H1 (cell line): ENCODE data around the gene STARD6. TPM values are rescaled to one million over a fixed set of nuclear protein-coding genes. Genes with fewer than 3 reads are reported as not detected.

Experiments
- CTCF ChIA-PET: fragments of 300-600 bp; sonication (Branson Sonifier 250); formaldehyde crosslinking; loops from one replicate; lab custom pipeline; 2021; ENCODE audit not compliant: partially characterized antibody; lab: Charles Lee
- POLR2A ChIA-PET: fragments of 300-600 bp; sonication (Branson Sonifier 250); formaldehyde crosslinking; loops from one replicate; lab custom pipeline; 2021; ENCODE audit warnings: inconsistent platforms; ENCODE audit not compliant: partially characterized antibody; lab: Charles Lee
- DNase-seq, 2 experiments: peaks; one replicate each; pipeline versions ENCODE4 v3.0.0 to v3.0.0-alpha.2; 2010 to 2022; ENCODE audit warnings: low spot score in 2 of 2, low read depth in 1 of 2, mixed read lengths in 1 of 2
- FAIRE-seq: peaks from 2 replicates; lab custom pipeline; 2011; peaks lifted over from hg19 to GRCh38; lab: Jason Lieb, UNC
- H2AFZ ChIP-seq: 2 replicates; pipeline ENCODE4 v1.8.1; 2012; ENCODE audit warnings: low read length, inconsistent platforms
- H2AK5ac ChIP-seq: 2 replicates; pipeline ENCODE4 v1.6.1; 2013; ENCODE audit warnings: low read depth, low read length
- H2BK120ac ChIP-seq: replicated peaks from 2 replicates; pipeline ENCODE3; 2013; ENCODE audit warnings: low read depth, low read length, inconsistent platforms
- H2BK12ac ChIP-seq: 2 replicates; pipeline ENCODE4 v1.6.1; 2013; ENCODE audit warnings: low read depth, low read length
- H2BK15ac ChIP-seq: 2 replicates; pipeline ENCODE4 v1.6.1; 2013; ENCODE audit warnings: low read length
- H2BK20ac ChIP-seq: 2 replicates; pipeline ENCODE4 v1.6.1; 2013; ENCODE audit warnings: low read length
- H2BK5ac ChIP-seq: 2 replicates; pipeline ENCODE4 v1.6.1; 2013; ENCODE audit warnings: low read depth, low read length
- H3K14ac ChIP-seq: 2 replicates; pipeline ENCODE4 v1.6.1; 2013; ENCODE audit warnings: inconsistent platforms; ENCODE audit not compliant: insufficient read length
- H3K18ac ChIP-seq: 2 replicates; pipeline ENCODE4 v1.6.1; 2013; ENCODE audit warnings: low read length; ENCODE audit errors: extremely low read depth
- H3K23ac ChIP-seq: 2 replicates; pipeline ENCODE4 v1.6.1; 2013; ENCODE audit warnings: inconsistent platforms; ENCODE audit not compliant: insufficient read length
- H3K23me2 ChIP-seq: 2 replicates; pipeline ENCODE4 v1.6.1; 2013; ENCODE audit warnings: low read depth, low read length
- H3K27ac ChIP-seq: 2 replicates; pipeline ENCODE4 v1.6.1; 2011; ENCODE audit warnings: low read depth, low read length, inconsistent platforms
- H3K27me3 ChIP-seq, 4 experiments: replicated peaks in 1 of 4; 1 replicate in 1 of 4; 2 replicates in 3 of 4; pipeline versions ENCODE4 v1.6.1 to v1.8.1; 2011 to 2013; ENCODE audit warnings: low read length in 3 of 4, mild to moderate bottlenecking in 3 of 4, inconsistent platforms in 2 of 4, mixed read lengths in 2 of 4, moderate library complexity in 1 of 4; ENCODE audit not compliant: control insufficient read depth in 3 of 4, insufficient read depth in 3 of 4; ENCODE audit errors: extremely low read depth in 1 of 4
- H3K36me3 ChIP-seq, 4 experiments: 2 replicates each; pipeline versions ENCODE4 v1.6.1 to v1.8.1; 2011 to 2013; ENCODE audit warnings: mild to moderate bottlenecking in 4 of 4, low read length in 3 of 4, moderate library complexity in 2 of 4, control low read depth in 1 of 4, inconsistent platforms in 1 of 4; ENCODE audit not compliant: insufficient read depth in 4 of 4, control insufficient read depth in 2 of 4
- H3K4ac ChIP-seq: replicated peaks from 2 replicates; pipeline ENCODE3; 2013; ENCODE audit warnings: low read length, low read depth, mixed read lengths, inconsistent platforms; ENCODE audit not compliant: insufficient read length
- H3K4me1 ChIP-seq, 4 experiments: replicated peaks in 1 of 4; 1 replicate in 1 of 4; 2 replicates in 3 of 4; pipeline versions ENCODE4 v1.6.1 to v1.8.1; 2011 to 2013; ENCODE audit warnings: low read length in 3 of 4, inconsistent platforms in 2 of 4, mixed read lengths in 1 of 4; ENCODE audit not compliant: insufficient read depth in 4 of 4, control insufficient read depth in 3 of 4
- H3K4me2 ChIP-seq, 2 experiments: 2 replicates each; pipeline versions ENCODE4 v1.6.1 to v1.8.1; 2011 to 2013; ENCODE audit warnings: low read depth in 2 of 2, low read length in 2 of 2, control low read depth in 1 of 2, inconsistent platforms in 1 of 2, mild to moderate bottlenecking in 1 of 2; ENCODE audit not compliant: insufficient read depth in 1 of 2
- H3K4me3 ChIP-seq, 4 experiments: fragments of 200-600, 300-600 bp in 1 of 4; sonication (generic), shearing (Covaris generic), sonication (Bioruptor Twin) in 1 of 4; 2 replicates each; pipeline versions ENCODE4 v1.5.1 to v1.8.1; 2011 to 2016; ENCODE audit warnings: low read length in 4 of 4, low read depth in 3 of 4, control low read depth in 2 of 4, inconsistent platforms in 2 of 4, mild to moderate bottlenecking in 2 of 4, mixed read lengths in 1 of 4, moderate library complexity in 1 of 4; ENCODE audit not compliant: insufficient read depth in 2 of 4; ENCODE audit errors: extremely low read depth in 1 of 4
- H3K56ac ChIP-seq: replicated peaks from 2 replicates; pipeline ENCODE3; 2013; ENCODE audit warnings: low read depth, mild to moderate bottlenecking, mixed read lengths, low read length, inconsistent platforms; ENCODE audit not compliant: insufficient read length
- H3K79me1 ChIP-seq: 2 replicates; pipeline ENCODE4 v1.6.1; 2013; ENCODE audit warnings: low read depth, low read length, control low read depth
- H3K79me2 ChIP-seq, 2 experiments: 2 replicates each; pipeline versions ENCODE4 v1.6.1 to v1.8.1; 2012 to 2013; ENCODE audit warnings: low read length in 2 of 2, mild to moderate bottlenecking in 2 of 2, inconsistent platforms in 1 of 2; ENCODE audit not compliant: insufficient read depth in 2 of 2, control insufficient read depth in 1 of 2
- H3K9ac ChIP-seq, 4 experiments: replicated peaks in 1 of 4; 1 replicate in 1 of 4; 2 replicates in 3 of 4; pipeline versions ENCODE4 v1.6.1 to v1.8.1; 2011 to 2013; ENCODE audit warnings: low read depth in 3 of 4, low read length in 3 of 4, control low read depth in 2 of 4, mild to moderate bottlenecking in 2 of 4, moderate library complexity in 2 of 4, inconsistent platforms in 1 of 4; ENCODE audit errors: extremely low read depth in 1 of 4
- H3K9me3 ChIP-seq, 2 experiments: 2 replicates each; pipeline versions ENCODE4 v1.6.1 to v1.8.1; 2012 to 2013; ENCODE audit warnings: mild to moderate bottlenecking in 2 of 2, moderate library complexity in 2 of 2, control low read depth in 1 of 2, inconsistent platforms in 1 of 2, low read depth in 1 of 2, low read length in 1 of 2, mixed read lengths in 1 of 2; ENCODE audit not compliant: insufficient read depth in 2 of 2
- H4K20me1 ChIP-seq, 2 experiments: replicated peaks in 1 of 2; 2 replicates each; pipeline versions ENCODE3 to v1.8.1; 2011 to 2013; ENCODE audit warnings: inconsistent platforms in 2 of 2, low read length in 2 of 2, mild to moderate bottlenecking in 1 of 2; ENCODE audit not compliant: insufficient read depth in 2 of 2, control insufficient read depth in 1 of 2
- H4K5ac ChIP-seq: 2 replicates; pipeline ENCODE4 v1.6.1; 2013; ENCODE audit warnings: low read length, low read depth, mixed read lengths, inconsistent platforms; ENCODE audit not compliant: insufficient read length
- H4K8ac ChIP-seq: 2 replicates; pipeline ENCODE4 v1.8.0; 2013; ENCODE audit warnings: mild to moderate bottlenecking, moderate library complexity, low read length, inconsistent platforms; ENCODE audit not compliant: insufficient read depth; ENCODE audit errors: extremely low read depth
- H4K91ac ChIP-seq: replicated peaks from 2 replicates; pipeline ENCODE3; 2013; ENCODE audit warnings: low read length, mixed read lengths, inconsistent platforms; ENCODE audit not compliant: insufficient read length
- BRCA1 ChIP-seq: IDR thresholded peaks from 2 replicates; pipeline ENCODE4 v1.6.1; 2012; ENCODE audit warnings: low read depth, low read length, improper control_type of control experiment
- CEBPB ChIP-seq: IDR thresholded peaks from 2 replicates; pipeline ENCODE4 v1.6.1; 2012; ENCODE audit warnings: low read depth, low read length
- E2F6 ChIP-seq: IDR thresholded peaks from 2 replicates; pipeline ENCODE4 v1.6.1; 2012; ENCODE audit warnings: inconsistent platforms
- EP300 ChIP-seq, 2 experiments: IDR thresholded peaks; 1 replicate in 1 of 2; 2 replicates in 1 of 2; pipeline ENCODE4 v1.6.1; 2011 to 2012; ENCODE audit warnings: low read depth in 2 of 2, low read length in 2 of 2, mild to moderate bottlenecking in 2 of 2, borderline replicate concordance in 1 of 2, inconsistent platforms in 1 of 2, moderate library complexity in 1 of 2
- HDAC2 ChIP-seq, 2 experiments: fragments of 300-600 bp in 1 of 2; sonication (generic) in 1 of 2; IDR thresholded peaks; 2 replicates each; pipeline ENCODE4 v1.6.1; 2011 to 2012; ENCODE audit warnings: low read depth in 2 of 2, low read length in 2 of 2, mild to moderate bottlenecking in 2 of 2, moderate library complexity in 2 of 2, borderline replicate concordance in 1 of 2, inconsistent platforms in 1 of 2
- HDAC6 ChIP-seq: IDR thresholded peaks from one replicate; pipeline ENCODE4 v1.7.1; 2012; ENCODE audit warnings: low read depth, mild to moderate bottlenecking, inconsistent platforms, low read length, moderate library complexity
- MAX ChIP-seq: IDR thresholded peaks from 2 replicates; pipeline ENCODE4 v1.6.1; 2012; ENCODE audit warnings: inconsistent platforms
- NRF1 ChIP-seq: IDR thresholded peaks from 2 replicates; pipeline ENCODE4 v1.6.1; 2011; ENCODE audit warnings: mild to moderate bottlenecking, low read depth, low read length, improper control_type of control experiment
- PHF8 ChIP-seq: fragments of 200-600 bp; sonication (generic); conservative IDR thresholded peaks from 2 replicates; pipeline ENCODE4 v1.7.1; 2012; ENCODE audit warnings: low read depth, mild to moderate bottlenecking, inconsistent platforms, low read length, moderate library complexity
- SP4 ChIP-seq: IDR thresholded peaks from 2 replicates; pipeline ENCODE4 v1.6.1; 2012; ENCODE audit warnings: low read length, inconsistent platforms
- USF2 ChIP-seq: IDR thresholded peaks from 2 replicates; pipeline ENCODE4 v1.6.1; 2011; ENCODE audit warnings: low read length, improper control_type of control experiment
- WGBS, 2 experiments: shearing (Covaris generic) in 1 of 2; methylation state at CpG; one replicate each; pipeline versions ENCODE4 v1.1.6 to v1.1.7; 2013 to 2015; ENCODE audit warnings: low lambda C conversion rate in 2 of 2, mixed read lengths in 2 of 2, inconsistent platforms in 1 of 2, low coverage in 1 of 2, missing lambda C conversion rate in 1 of 2; ENCODE audit not compliant: insufficient replicate concordance in 2 of 2, insufficient coverage in 1 of 2, insufficient read length in 1 of 2; ENCODE audit errors: extremely low coverage in 1 of 2, missing lambda C conversion rate in 1 of 2; 5-methylcytosine and 5-hydroxymethylcytosine counted together
- polyA plus RNA-seq, 7 experiments: library from polyadenylated mRNA; depleted of rRNA in 3 of 7; stranded (reverse) in 5 of 7; unstranded in 2 of 7; fragments of >200 nt in 5 of 7; fragments of 200-250 nt in 2 of 7; gene quantifications; 1 replicate in 5 of 7; 2 replicates in 1 of 7; 4 replicates in 1 of 7; pipeline versions ENCODE4 v1.2.1 to v1.2.3, GENCODE V29; 2011 to 2013; ENCODE audit warnings: missing spikeins in 2 of 7, mixed read lengths in 2 of 7
- total RNA-seq: library from RNA; stranded (reverse); fragmentation: NEBNext Ultra II Directional; extraction: Animal tissue kit (Norgen Biotek cat#: 25700); gene quantifications from 2 replicates; pipeline ENCODE4 v1.2.1, GENCODE V29; 2021

STARD6 gene
- total and polyA plus RNA-seq, 2 of the 8 experiments (the other 6 are each of a cell fraction or from before 2014, with no cell fraction given), result not detected

- Histone ChIP-seq H3K79me1 (no peaks in the 10 kb centered on the region), H3K18ac (no peak overlapping the region), H2BK5ac (no peak overlapping the region), H3K14ac (no peak overlapping the region), H3K9ac (no peak overlapping the region), H3K27me3 (no peaks in the 10 kb centered on the region), H3K4me2 (no peak overlapping the region; a peak in 1 of 4 replicates), H3K23me2 (no peaks in the 10 kb centered on the region), H2BK20ac (no peak overlapping the region), H3K79me2 (no peaks in the 10 kb centered on the region), H3K9me3 (no peaks in the 10 kb centered on the region), H3K4me3 (no peak overlapping the region), H3K56ac (no peak overlapping the region), H3K23ac (no peak overlapping the region), H2AK5ac (no peak overlapping the region), H4K20me1 (no peaks in the 10 kb centered on the region), H4K5ac (no peak overlapping the region), H2BK120ac (no peak overlapping the region), H2BK15ac (no peak overlapping the region), H3K4ac (no peak overlapping the region), H2AFZ (no peak overlapping the region), H2BK12ac (no peak overlapping the region), H4K8ac (no peak overlapping the region), H3K36me3 (peaks cover 0 to 21% (median 2%) of the 10 kb centered on the region in 4 experiments; a peak in 3 of 8 replicates), H3K27ac (no peak overlapping the region), H4K91ac (no peak overlapping the region), H3K4me1 (peaks cover 2 to 20% (median 7%) of the 10 kb centered on the region in 4 experiments; a peak in 4 of 7 replicates)
- DNase-seq, result no peak
- CTCF ChIA-PET, result interaction anchor here (1.0 kb wide), 2 partner anchors 22 to 288 kb away, joined by 3 to 4 read pairs; no protein-coding TSS in a partner anchor
- FAIRE-seq, result no peak
- WGBS, 2 experiments, result 88 to 100% methylated on average over 2 of the region's 2 CpGs
- POLR2A ChIA-PET, result interaction anchor here (1.3 kb wide), 1 partner anchor 23 kb away, joined by 3 read pairs; no protein-coding TSS in a partner anchor
- TF ChIP-seq HDAC6, result no peak
- TF ChIP-seq E2F6, result no peak
- no peak for TF ChIP-seq BRCA1
- no peak for TF ChIP-seq SP4
- no peak for TF ChIP-seq NRF1
- TF ChIP-seq CEBPB, result no peak
- TF ChIP-seq EP300 (IDR thresholded peaks at IDR 0.05; ENCODE audit: borderline replicate concordance in 1 of 2, low read depth in 2 of 2, low read length in 2 of 2), result no peak
- TF ChIP-seq PHF8, result no peak
- TF ChIP-seq USF2, result no peak
- TF ChIP-seq MAX, result no peak
- no peak for TF ChIP-seq HDAC2 (IDR thresholded peaks at IDR 0.05; ENCODE audit: borderline replicate concordance in 1 of 2, low read depth in 2 of 2, low read length in 2 of 2)
Measured at GRCh38 chr18:54381640-54382039, 24.0 kb upstream of the STARD6 start.
